PC-9 (cell line): ENCODE measurements around the gene STEAP1B. TPM values are rescaled to one million over a fixed set of nuclear protein-coding genes. Genes with fewer than 3 reads are reported as not detected.
A peak's percentile ranks its signal among the peaks of the same experiment; 100 is the strongest.

Source experiments
- BruUV-seq: library from RNA; stranded (reverse); fragments of 400-500 nt; replicated peaks from 2 replicates; lab custom pipeline; 2021; lab: Mats Ljungman, UMichigan
- CTCF ChIA-PET: fragments of 300-600 bp; sonication (Branson Sonifier 250); formaldehyde crosslinking; loops from one replicate; lab custom pipeline; 2022; ENCODE audit warnings: antibody characterized with exemption; lab: Charles Lee
- POLR2A ChIA-PET: fragments of 300-600 bp; sonication (Branson Sonifier 250); formaldehyde crosslinking; loops from one replicate; lab custom pipeline; 2022; ENCODE audit warnings: antibody characterized with exemption; ENCODE audit not compliant: unreplicated experiment; lab: Charles Lee
- DNase-seq, 2 experiments: peaks; one replicate each; pipeline versions ENCODE4 v3.0.0 to v3.0.0-alpha.2; 2015 to 2022; ENCODE audit warnings: mixed read lengths in 1 of 2
- H2AFZ ChIP-seq: fragments of 200-600 bp; sonication (generic); 2 replicates; pipeline ENCODE4 v1.8.1; 2017; ENCODE audit warnings: antibody characterized with exemption
- H3F3A ChIP-seq: fragments of 200-600 bp; sonication (generic); 2 replicates; pipeline ENCODE4 v1.8.1; 2017; ENCODE audit warnings: antibody characterized with exemption, mild to moderate bottlenecking, low read depth; ENCODE audit not compliant: insufficient read depth
- H3K27ac ChIP-seq: fragments of 200-600 bp; sonication (generic); 2 replicates; pipeline ENCODE4 v1.6.1; 2016; ENCODE audit warnings: mixed run types
- H3K27me3 ChIP-seq: fragments of 200-600 bp; sonication (generic); 2 replicates; pipeline ENCODE4 v1.6.1; 2016; ENCODE audit warnings: low read depth, mixed run types; ENCODE audit not compliant: insufficient read depth
- H3K36me3 ChIP-seq: fragments of 200-600 bp; sonication (generic); 2 replicates; pipeline ENCODE4 v1.6.1; 2016; ENCODE audit warnings: low read depth, mixed run types
- H3K4me1 ChIP-seq: fragments of 200-600 bp; sonication (generic); replicated peaks from 2 replicates; pipeline ENCODE4 v1.6.1; 2016; ENCODE audit warnings: mixed run types; ENCODE audit not compliant: insufficient read depth
- H3K4me2 ChIP-seq: fragments of 200-600 bp; sonication (generic); 2 replicates; pipeline ENCODE4 v1.6.1; 2017; ENCODE audit warnings: mixed run types
- H3K4me3 ChIP-seq: fragments of 200-600 bp; sonication (generic); 2 replicates; pipeline ENCODE4 v1.6.1; 2016; ENCODE audit warnings: mixed run types
- H3K79me2 ChIP-seq: fragments of 200-600 bp; sonication (generic); 2 replicates; pipeline ENCODE4 v1.6.1; 2017; ENCODE audit warnings: low read depth, mixed run types
- H3K9me2 ChIP-seq: fragments of 200-600 bp; sonication (generic); 2 replicates; pipeline ENCODE4 v1.8.1; 2017; ENCODE audit warnings: mild to moderate bottlenecking; ENCODE audit not compliant: insufficient read depth
- H3K9me3 ChIP-seq: fragments of 200-600 bp; sonication (generic); 2 replicates; pipeline ENCODE4 v1.8.1; 2016; ENCODE audit warnings: low read depth; ENCODE audit not compliant: insufficient read depth
- H4K20me1 ChIP-seq: fragments of 200-600 bp; sonication (generic); 2 replicates; pipeline ENCODE4 v1.8.1; 2017; ENCODE audit not compliant: insufficient read depth
- CTCF ChIP-seq: fragments of 200-600 bp; sonication (generic); conservative IDR thresholded peaks from 2 replicates; pipeline ENCODE4 v1.6.1; 2017; ENCODE audit warnings: mixed run types, antibody characterized with exemption, mild to moderate bottlenecking, moderate library complexity
- EZH2 ChIP-seq: fragments of 200-600 bp; sonication (generic); IDR thresholded peaks from 2 replicates; pipeline ENCODE4 v1.8.0; 2017; ENCODE audit warnings: antibody characterized with exemption, low read depth
- intact Hi-C: fragments of 100-400 bp; cut with micrococcal nuclease; formaldehyde crosslinking; loops from one replicate; pipeline ENCODE4 v1.10.0; 2022; ENCODE audit not compliant: unreplicated experiment
- total RNA-seq: library from RNA; stranded (reverse); gene quantifications from 2 replicates; pipeline ENCODE4 v1.2.3, GENCODE V29; 2021

STEAP1B gene
- total RNA-seq, 1 experiment from 2014 or later = 0.35 TPM

DNA sequence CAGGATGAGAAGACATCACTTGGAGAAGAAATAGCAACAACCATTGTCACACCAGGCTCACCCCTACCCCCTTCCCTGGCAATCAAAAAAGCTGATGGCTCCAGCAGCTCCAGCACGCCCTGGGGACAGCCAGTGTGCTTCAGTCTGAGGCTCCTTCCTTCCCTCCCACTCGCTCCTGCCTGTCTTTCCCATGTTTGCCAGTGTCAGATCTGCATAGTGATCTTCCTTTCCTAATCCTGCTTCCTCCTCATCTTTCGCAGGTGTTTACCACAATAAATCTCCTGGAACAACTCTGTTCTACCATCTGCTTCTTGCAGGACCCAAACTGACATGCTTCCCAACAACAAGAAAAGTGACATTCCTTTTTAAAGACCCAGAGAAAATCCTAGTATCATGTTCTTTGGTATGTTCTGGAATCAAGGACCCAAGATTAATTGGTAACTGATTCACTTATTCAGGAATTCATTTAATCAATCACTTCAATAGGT lies 57.1 kb downstream of the STEAP1B start:
- Histone ChIP-seq H3K36me3 (no peaks in the 10 kb centered on the region), H3K27me3 (no peaks in the 10 kb centered on the region), H3K9me3 (no peaks in the 10 kb centered on the region; the same call in 1 of the 2 replicates), H3K4me2 (peak overlapping the region; percentile 56), H3K27ac (peak overlapping the region; percentile 46), H2AFZ (peak overlapping the region; percentile 29), H4K20me1 (no peaks in the 10 kb centered on the region), H3K4me1 (peaks cover 20% of the 10 kb centered on the region), H3K9me2 (no peaks in the 10 kb centered on the region), H3F3A (peaks cover 11% of the 10 kb centered on the region), H3K4me3 (no peak overlapping the region), H3K79me2 (no peaks in the 10 kb centered on the region)
- POLR2A ChIA-PET = interaction anchor here (0.6 to 0.7 kb wide), 2 partner anchors 37 to 514 kb away, joined by 3 to 4 read pairs; no protein-coding TSS in a partner anchor
- CTCF ChIA-PET = no interaction called here
- intact Hi-C loops = loop anchor here (2.0 to 5.0 kb wide), 2 partner anchors 41 to 86 kb away; partner anchors contain the start of gene RAPGEF5
- TF ChIP-seq CTCF (no peak), EZH2 (no peak)
- BruUV-seq = no TSS peak
- DNase-seq = peak in 1 of 2 experiments; percentile 73

DNA sequence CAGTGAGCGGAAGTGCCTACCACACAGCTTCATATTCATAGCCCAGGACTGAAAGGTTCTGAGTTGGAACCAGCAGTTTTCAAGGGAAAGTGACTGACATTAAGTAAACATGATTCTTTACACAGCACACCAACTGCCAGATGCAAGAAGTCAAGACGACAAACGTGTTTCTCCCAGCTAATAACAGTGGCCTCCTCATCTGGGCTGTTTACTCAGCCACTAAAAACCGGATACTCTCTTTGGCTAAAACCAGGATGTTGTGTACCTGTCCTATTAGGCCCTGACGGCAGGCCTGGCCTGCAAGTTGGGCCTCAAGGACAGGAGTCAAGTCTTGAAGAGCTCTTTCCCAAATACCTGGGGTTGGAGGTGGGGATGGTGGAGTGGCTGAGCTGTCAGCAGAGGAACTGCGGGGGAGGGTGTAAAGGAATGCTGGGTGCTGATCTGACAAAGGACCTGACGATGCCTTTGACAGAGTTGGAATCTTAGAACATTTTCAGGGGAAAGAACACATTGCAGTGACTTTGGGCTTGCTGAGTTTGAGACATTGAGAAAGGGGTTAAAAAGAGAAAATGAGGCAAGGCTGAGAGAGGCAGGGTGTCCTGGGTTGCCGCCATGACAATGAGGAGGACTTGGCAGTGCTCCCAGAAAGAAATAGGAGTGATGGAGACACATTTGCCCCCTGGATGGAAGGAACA lies 57.7 kb downstream of the STEAP1B start:
- H3K9me2 ChIP-seq = no peaks in the 10 kb centered on the region
- no peaks in the 10 kb centered on the region for H3K27me3 ChIP-seq
- no peak for TF ChIP-seq CTCF
- no peak for TF ChIP-seq EZH2
- H3K4me1 ChIP-seq = peaks cover 20% of the 10 kb centered on the region
- no peaks in the 10 kb centered on the region for H4K20me1 ChIP-seq
- intact Hi-C loops = loop anchor here (2.0 to 5.0 kb wide), 2 partner anchors 40 to 86 kb away; partner anchors contain the start of gene RAPGEF5
- no peaks in the 10 kb centered on the region for H3K36me3 ChIP-seq
- H3K9me3 ChIP-seq = no peaks in the 10 kb centered on the region; the same call in 1 of the 2 replicates
- H3K79me2 ChIP-seq = no peaks in the 10 kb centered on the region
- H3K4me3 ChIP-seq = no peak overlapping the region
- ChIA-PET POLR2A (no interaction called here), CTCF (no interaction called here)
- BruUV-seq = no TSS peak
- H3F3A ChIP-seq = peaks cover 11% of the 10 kb centered on the region
- no peak overlapping the region for H2AFZ ChIP-seq
- DNase-seq = no peak
- H3K4me2 ChIP-seq = peak overlapping the region; percentile 56
- H3K27ac ChIP-seq = peak overlapping the region; percentile 46; the same call in 1 of the 2 replicates

DNA sequence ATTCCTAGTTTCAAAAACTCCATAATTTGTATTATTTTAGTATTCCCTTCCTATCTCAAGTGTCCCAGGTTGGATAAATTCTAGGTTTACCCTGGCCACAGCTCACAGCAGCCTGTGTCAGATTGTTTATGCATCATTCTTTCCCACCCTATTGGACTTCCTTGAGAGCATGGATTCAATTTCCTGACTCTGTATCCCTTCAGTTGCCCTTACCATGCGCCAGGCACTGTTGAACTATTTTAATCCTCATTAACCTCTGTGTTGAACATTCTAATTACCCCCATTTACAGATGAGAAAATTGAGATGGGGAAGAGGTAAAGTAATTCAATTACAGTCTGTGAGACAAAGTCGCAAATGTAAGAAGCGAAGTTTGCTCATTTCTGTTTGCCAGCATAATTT lies 58.8 kb downstream of the STEAP1B start:
- TF ChIP-seq EZH2 (no peak), CTCF (no peak)
- no peak overlapping the region for H3K27ac ChIP-seq
- DNase-seq = no peak
- H3K4me2 ChIP-seq = no peak overlapping the region
- H3K4me1 ChIP-seq = peaks cover 20% of the 10 kb centered on the region
- H3K36me3 ChIP-seq = no peaks in the 10 kb centered on the region
- H3F3A ChIP-seq = peaks cover 11% of the 10 kb centered on the region
- POLR2A ChIA-PET = no interaction called here
- H2AFZ ChIP-seq = no peak overlapping the region
- no peaks in the 10 kb centered on the region for H3K9me2 ChIP-seq
- intact Hi-C loops = loop anchor here (5.0 kb wide), 1 partner anchor 39 kb away; no protein-coding TSS in a partner anchor
- H4K20me1 ChIP-seq = no peaks in the 10 kb centered on the region
- CTCF ChIA-PET = no interaction called here
- H3K4me3 ChIP-seq = no peak overlapping the region
- H3K27me3 ChIP-seq = no peaks in the 10 kb centered on the region
- H3K9me3 ChIP-seq = no peaks in the 10 kb centered on the region; the same call in 1 of the 2 replicates
- BruUV-seq = no TSS peak
- no peaks in the 10 kb centered on the region for H3K79me2 ChIP-seq
